SU-DHL-6 (cell line): ENCODE data around the gene MYT1.

Experiments
- H2AFZ ChIP-seq: fragments of 200-600 bp; sonication (generic); 2 replicates; pipeline ENCODE4 v1.6.1; 2014; ENCODE audit warnings: low read depth, mild to moderate bottlenecking, moderate library complexity, mixed read lengths, antibody characterized with exemption, low read length; ENCODE audit not compliant: severe bottlenecking
- H3F3A ChIP-seq: fragments of 200-600 bp; shearing (Covaris generic); 2 replicates; pipeline ENCODE4 v1.6.0; 2016; ENCODE audit warnings: antibody characterized with exemption, mild to moderate bottlenecking; ENCODE audit not compliant: insufficient read depth
- H3K27ac ChIP-seq: fragments of 200-600 bp; sonication (generic); 2 replicates; pipeline ENCODE4 v1.5.1; 2016; ENCODE audit warnings: low read depth, mild to moderate bottlenecking, low read length, moderate library complexity, mixed read lengths
- H3K27me3 ChIP-seq: fragments of 200-600 bp; sonication (generic), shearing (Covaris generic); 2 replicates; pipeline ENCODE4 v1.6.0; 2014; ENCODE audit warnings: mild to moderate bottlenecking, low read length
- H3K36me3 ChIP-seq: fragments of 200-600 bp; sonication (generic); 2 replicates; pipeline ENCODE4 v1.6.1; 2014; ENCODE audit warnings: mild to moderate bottlenecking, low read length, mixed read lengths
- H3K4me2 ChIP-seq: fragments of 300-600, 200-600 bp; shearing (Covaris generic), sonication (generic); 2 replicates; pipeline ENCODE4 v1.6.0; 2014; ENCODE audit warnings: low read length, low read depth, mild to moderate bottlenecking; ENCODE audit not compliant: poor library complexity, severe bottlenecking
- H3K4me3 ChIP-seq: fragments of 200-600 bp; sonication (generic); 2 replicates; pipeline ENCODE4 v1.5.1; 2014; ENCODE audit warnings: antibody characterized with exemption, low read length, mild to moderate bottlenecking, mixed read lengths; ENCODE audit not compliant: insufficient read depth, poor library complexity, severe bottlenecking
- H3K79me2 ChIP-seq: fragments of 200-600 bp; sonication (generic); 2 replicates; pipeline ENCODE4 v1.6.1; 2014; ENCODE audit warnings: mild to moderate bottlenecking, low read length, moderate library complexity; ENCODE audit not compliant: insufficient read depth
- H3K9ac ChIP-seq: fragments of 200-600 bp; sonication (generic); 2 replicates; pipeline ENCODE4 v1.7.0; 2014; ENCODE audit warnings: mild to moderate bottlenecking, low read length
- H3K9me2 ChIP-seq: fragments of 200-600 bp; sonication (generic); replicated peaks from 2 replicates; pipeline ENCODE4 v1.6.1; 2014; ENCODE audit warnings: low read length; ENCODE audit not compliant: insufficient read depth
- H3K9me3 ChIP-seq: fragments of 200-600 bp; sonication (generic); 2 replicates; pipeline ENCODE4 v1.6.1; 2014; ENCODE audit warnings: low read length, mixed read lengths; ENCODE audit not compliant: insufficient read depth
- H4K20me1 ChIP-seq: fragments of 200-600 bp; sonication (generic); 2 replicates; pipeline ENCODE4 v1.6.1; 2014; ENCODE audit warnings: low read depth, mild to moderate bottlenecking, antibody characterized with exemption, low read length, moderate library complexity, mixed read lengths
- EZH2phosphoT487 ChIP-seq: fragments of 200-600 bp; sonication (generic), shearing (Covaris generic); conservative IDR thresholded peaks from 2 replicates; pipeline ENCODE4 v1.6.1; 2018; ENCODE audit warnings: mild to moderate bottlenecking, antibody characterized with exemption, low read length, moderate library complexity, mixed read lengths
- TF ChIP-seq, protein P1 (sequence below): fragments of 200-600 bp; sonication (generic); IDR thresholded peaks from one replicate; pipeline ENCODE4 v1.5.1; 2017; ENCODE audit warnings: antibody characterized with exemption, mild to moderate bottlenecking, low read length, moderate library complexity; ENCODE audit not compliant: insufficient read depth, poor library complexity, severe bottlenecking

Gene MYT1

DNA sequence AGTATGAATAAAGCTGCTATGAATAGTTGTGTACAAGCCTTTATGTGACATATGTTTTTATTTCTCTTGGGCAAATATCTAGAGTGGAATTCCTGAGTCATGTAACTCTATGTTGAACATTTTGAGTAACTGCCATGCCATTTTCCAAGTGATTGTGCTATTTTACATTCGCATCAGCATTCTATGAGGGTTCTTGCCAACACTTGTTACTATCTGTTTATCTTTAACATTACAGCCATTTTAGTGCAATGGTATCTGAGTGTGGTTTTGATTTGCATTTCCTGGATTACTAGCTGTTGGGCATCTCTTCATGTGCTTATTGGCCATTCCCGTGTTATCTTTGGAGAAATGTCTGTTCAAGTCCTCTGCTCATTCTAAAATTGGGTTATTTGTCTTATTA lies 19.1 kb downstream of the MYT1 start:
- Histone ChIP-seq H3K9me2 (no peaks in the 10 kb centered on the region), H4K20me1 (no peaks in the 10 kb centered on the region), H3K4me3 (no peak overlapping the region), H3K9me3 (peaks cover 7% of the 10 kb centered on the region; the same call in 1 of the 2 replicates), H3K27ac (no peak overlapping the region), H3K36me3 (no peaks in the 10 kb centered on the region), H3K9ac (no peak overlapping the region), H3F3A (no peaks in the 10 kb centered on the region), H2AFZ (no peak overlapping the region), H3K27me3 (no peaks in the 10 kb centered on the region), H3K4me2 (no peak overlapping the region), H3K79me2 (no peaks in the 10 kb centered on the region)
- TF ChIP-seq EZH2phosphoT487, result no peak
- TF ChIP-seq, protein P1, sequence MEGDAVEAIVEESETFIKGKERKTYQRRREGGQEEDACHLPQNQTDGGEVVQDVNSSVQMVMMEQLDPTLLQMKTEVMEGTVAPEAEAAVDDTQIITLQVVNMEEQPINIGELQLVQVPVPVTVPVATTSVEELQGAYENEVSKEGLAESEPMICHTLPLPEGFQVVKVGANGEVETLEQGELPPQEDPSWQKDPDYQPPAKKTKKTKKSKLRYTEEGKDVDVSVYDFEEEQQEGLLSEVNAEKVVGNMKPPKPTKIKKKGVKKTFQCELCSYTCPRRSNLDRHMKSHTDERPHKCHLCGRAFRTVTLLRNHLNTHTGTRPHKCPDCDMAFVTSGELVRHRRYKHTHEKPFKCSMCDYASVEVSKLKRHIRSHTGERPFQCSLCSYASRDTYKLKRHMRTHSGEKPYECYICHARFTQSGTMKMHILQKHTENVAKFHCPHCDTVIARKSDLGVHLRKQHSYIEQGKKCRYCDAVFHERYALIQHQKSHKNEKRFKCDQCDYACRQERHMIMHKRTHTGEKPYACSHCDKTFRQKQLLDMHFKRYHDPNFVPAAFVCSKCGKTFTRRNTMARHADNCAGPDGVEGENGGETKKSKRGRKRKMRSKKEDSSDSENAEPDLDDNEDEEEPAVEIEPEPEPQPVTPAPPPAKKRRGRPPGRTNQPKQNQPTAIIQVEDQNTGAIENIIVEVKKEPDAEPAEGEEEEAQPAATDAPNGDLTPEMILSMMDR, result no peak

DNA sequence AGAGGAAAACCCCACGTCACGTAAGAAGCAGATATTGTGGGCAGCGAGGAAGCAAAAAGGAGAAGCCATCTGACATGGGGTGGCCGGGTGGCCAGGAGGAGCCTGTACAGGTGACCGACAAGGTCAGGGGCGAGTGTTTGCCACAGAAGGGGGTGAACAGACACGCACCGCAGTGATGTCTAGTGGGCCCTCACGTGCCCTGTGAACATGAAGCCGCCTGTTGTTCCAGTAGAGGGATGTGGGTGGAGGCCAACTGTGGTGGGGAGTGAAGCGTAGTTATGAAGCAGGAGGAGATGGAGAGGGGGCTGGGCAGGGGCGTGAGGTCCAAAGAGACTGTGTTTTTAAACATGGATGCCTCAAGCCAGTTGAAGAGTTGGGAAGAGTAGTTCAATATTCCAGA lies 20.5 kb downstream of the MYT1 start:
- Histone ChIP-seq H3K27ac (no peak overlapping the region), H4K20me1 (no peaks in the 10 kb centered on the region), H3K4me2 (no peak overlapping the region), H3K27me3 (no peaks in the 10 kb centered on the region), H2AFZ (no peak overlapping the region), H3K9ac (no peak overlapping the region), H3K36me3 (no peaks in the 10 kb centered on the region), H3F3A (no peaks in the 10 kb centered on the region), H3K9me3 (peaks cover 7% of the 10 kb centered on the region; the same call in 1 of the 2 replicates), H3K4me3 (no peak overlapping the region), H3K79me2 (no peaks in the 10 kb centered on the region), H3K9me2 (no peaks in the 10 kb centered on the region)
- no peak for TF ChIP-seq EZH2phosphoT487
- TF ChIP-seq, protein P1, result no peak

DNA sequence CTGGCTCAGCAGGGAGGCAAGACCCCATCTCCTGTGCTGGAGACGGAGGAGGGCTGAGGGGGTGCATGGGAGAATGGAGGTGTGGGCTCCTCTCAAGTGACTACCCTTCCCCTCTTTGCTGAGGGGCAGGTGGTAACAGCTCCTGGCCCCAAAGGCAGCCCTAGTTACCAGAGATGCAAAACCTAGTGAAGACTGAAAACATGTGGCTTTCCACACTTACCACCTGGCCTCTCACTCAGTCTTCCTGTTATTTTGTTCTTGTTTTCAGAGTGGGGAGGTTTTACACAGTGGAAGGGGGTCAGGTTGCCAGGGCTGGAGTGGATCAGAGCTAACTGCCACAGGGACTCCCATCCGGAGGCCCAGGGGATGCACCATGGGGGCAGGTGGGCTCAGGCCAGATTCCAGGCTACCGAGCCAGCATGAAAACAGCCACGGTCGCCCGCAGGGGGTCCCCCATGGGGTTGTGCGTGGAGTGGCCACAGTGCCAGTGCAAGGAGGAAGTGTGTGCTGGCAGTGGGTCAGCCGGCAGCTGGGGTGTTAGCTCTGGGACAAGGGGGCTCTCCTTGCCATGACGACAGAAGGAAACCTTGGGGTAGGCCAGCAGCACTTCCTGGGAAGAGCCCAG lies 21.1 kb downstream of the MYT1 start:
- no peak overlapping the region for H3K27ac ChIP-seq
- H3F3A ChIP-seq, result no peaks in the 10 kb centered on the region
- H3K4me3 ChIP-seq, result no peak overlapping the region
- no peak overlapping the region for H3K9ac ChIP-seq
- peaks cover 7% of the 10 kb centered on the region; the same call in 1 of the 2 replicates for H3K9me3 ChIP-seq
- no peak for TF ChIP-seq EZH2phosphoT487
- TF ChIP-seq, protein P1, result no peak
- H3K79me2 ChIP-seq, result no peaks in the 10 kb centered on the region
- no peaks in the 10 kb centered on the region for H3K36me3 ChIP-seq
- H2AFZ ChIP-seq, result no peak overlapping the region
- no peaks in the 10 kb centered on the region for H3K27me3 ChIP-seq
- no peak overlapping the region for H3K4me2 ChIP-seq
- no peaks in the 10 kb centered on the region for H4K20me1 ChIP-seq
- no peaks in the 10 kb centered on the region for H3K9me2 ChIP-seq
